ENCODE measurements around the gene DUSP16. TPM values are rescaled to one million over a fixed set of nuclear protein-coding genes. Genes with fewer than 3 reads are reported as not detected.

Gene DUSP16
- total and polyA plus RNA-seq, 2 experiments from 2014 or later = 11.7 to 59.4 TPM

DNA sequence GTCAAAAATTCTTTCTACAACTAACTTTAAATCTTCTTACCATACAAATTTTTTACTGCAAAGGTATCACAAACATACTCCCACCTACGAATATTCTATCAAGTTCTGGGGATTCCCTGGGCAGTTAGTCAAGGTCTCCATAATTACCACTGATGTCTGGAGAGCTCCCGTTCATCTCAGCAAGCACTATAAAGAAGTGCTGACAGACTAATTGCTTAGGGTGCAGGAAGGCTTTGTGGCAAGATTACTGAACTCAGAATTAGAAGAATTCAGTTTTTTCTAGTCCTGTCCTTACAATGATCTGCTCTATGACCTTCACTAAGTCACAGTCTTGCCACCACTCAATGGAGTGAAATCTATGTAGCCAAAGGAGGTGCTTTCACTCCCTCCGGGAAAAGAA lies 61.5 kb downstream of the DUSP16 start:
- no peak overlapping the region for H3K4me2 ChIP-seq
- H3K79me2 ChIP-seq (replicated peaks; ENCODE audit: insufficient read depth) = peaks cover 78% of the 10 kb centered on the region
- DNase-seq (ENCODE audit: low spot score) = no peak

More for the DNA sequence above, 61.5 kb downstream of the DUSP16 start:
- peaks cover 43% of the 10 kb centered on the region for H3K4me1 ChIP-seq (ENCODE audit: insufficient read depth)
- no peaks in the 10 kb centered on the region for H3K9me2 ChIP-seq (ENCODE audit: insufficient read depth)
- peaks cover 14% of the 10 kb centered on the region; the same call in 1 of the 2 replicates for H4K20me1 ChIP-seq (replicated peaks; ENCODE audit: insufficient read depth)
- H3F3A ChIP-seq (replicated peaks; ENCODE audit: low read depth) = no peaks in the 10 kb centered on the region
- H3K36me3 ChIP-seq (ENCODE audit: insufficient read depth) = peaks cover 2% of the 10 kb centered on the region; the same call in 1 of the 2 replicates
- Mint-ChIP-seq H3K36me3 (ENCODE audit: low read depth) (peaks cover 13% of the 10 kb centered on the region; the same call in 2 of the 3 replicates), H3K27me3 (ENCODE audit: insufficient read depth, low read depth, poor library complexity) (peaks cover 3% of the 10 kb centered on the region), H3K4me1 (peaks cover 46% of the 10 kb centered on the region), H3K4me3 (no peak overlapping the region), H3K9me3 (no peaks in the 10 kb centered on the region), H3K27ac (peak overlapping the region; percentile 24; the same call in 1 of the 2 replicates)
- H2AFZ ChIP-seq = no peak overlapping the region
- no peak overlapping the region for H3K4me3 ChIP-seq
- ATAC-seq = no peak
- H3K27ac ChIP-seq (ENCODE audit: low read depth) = no peak overlapping the region
- TF ChIP-seq, protein P1, sequence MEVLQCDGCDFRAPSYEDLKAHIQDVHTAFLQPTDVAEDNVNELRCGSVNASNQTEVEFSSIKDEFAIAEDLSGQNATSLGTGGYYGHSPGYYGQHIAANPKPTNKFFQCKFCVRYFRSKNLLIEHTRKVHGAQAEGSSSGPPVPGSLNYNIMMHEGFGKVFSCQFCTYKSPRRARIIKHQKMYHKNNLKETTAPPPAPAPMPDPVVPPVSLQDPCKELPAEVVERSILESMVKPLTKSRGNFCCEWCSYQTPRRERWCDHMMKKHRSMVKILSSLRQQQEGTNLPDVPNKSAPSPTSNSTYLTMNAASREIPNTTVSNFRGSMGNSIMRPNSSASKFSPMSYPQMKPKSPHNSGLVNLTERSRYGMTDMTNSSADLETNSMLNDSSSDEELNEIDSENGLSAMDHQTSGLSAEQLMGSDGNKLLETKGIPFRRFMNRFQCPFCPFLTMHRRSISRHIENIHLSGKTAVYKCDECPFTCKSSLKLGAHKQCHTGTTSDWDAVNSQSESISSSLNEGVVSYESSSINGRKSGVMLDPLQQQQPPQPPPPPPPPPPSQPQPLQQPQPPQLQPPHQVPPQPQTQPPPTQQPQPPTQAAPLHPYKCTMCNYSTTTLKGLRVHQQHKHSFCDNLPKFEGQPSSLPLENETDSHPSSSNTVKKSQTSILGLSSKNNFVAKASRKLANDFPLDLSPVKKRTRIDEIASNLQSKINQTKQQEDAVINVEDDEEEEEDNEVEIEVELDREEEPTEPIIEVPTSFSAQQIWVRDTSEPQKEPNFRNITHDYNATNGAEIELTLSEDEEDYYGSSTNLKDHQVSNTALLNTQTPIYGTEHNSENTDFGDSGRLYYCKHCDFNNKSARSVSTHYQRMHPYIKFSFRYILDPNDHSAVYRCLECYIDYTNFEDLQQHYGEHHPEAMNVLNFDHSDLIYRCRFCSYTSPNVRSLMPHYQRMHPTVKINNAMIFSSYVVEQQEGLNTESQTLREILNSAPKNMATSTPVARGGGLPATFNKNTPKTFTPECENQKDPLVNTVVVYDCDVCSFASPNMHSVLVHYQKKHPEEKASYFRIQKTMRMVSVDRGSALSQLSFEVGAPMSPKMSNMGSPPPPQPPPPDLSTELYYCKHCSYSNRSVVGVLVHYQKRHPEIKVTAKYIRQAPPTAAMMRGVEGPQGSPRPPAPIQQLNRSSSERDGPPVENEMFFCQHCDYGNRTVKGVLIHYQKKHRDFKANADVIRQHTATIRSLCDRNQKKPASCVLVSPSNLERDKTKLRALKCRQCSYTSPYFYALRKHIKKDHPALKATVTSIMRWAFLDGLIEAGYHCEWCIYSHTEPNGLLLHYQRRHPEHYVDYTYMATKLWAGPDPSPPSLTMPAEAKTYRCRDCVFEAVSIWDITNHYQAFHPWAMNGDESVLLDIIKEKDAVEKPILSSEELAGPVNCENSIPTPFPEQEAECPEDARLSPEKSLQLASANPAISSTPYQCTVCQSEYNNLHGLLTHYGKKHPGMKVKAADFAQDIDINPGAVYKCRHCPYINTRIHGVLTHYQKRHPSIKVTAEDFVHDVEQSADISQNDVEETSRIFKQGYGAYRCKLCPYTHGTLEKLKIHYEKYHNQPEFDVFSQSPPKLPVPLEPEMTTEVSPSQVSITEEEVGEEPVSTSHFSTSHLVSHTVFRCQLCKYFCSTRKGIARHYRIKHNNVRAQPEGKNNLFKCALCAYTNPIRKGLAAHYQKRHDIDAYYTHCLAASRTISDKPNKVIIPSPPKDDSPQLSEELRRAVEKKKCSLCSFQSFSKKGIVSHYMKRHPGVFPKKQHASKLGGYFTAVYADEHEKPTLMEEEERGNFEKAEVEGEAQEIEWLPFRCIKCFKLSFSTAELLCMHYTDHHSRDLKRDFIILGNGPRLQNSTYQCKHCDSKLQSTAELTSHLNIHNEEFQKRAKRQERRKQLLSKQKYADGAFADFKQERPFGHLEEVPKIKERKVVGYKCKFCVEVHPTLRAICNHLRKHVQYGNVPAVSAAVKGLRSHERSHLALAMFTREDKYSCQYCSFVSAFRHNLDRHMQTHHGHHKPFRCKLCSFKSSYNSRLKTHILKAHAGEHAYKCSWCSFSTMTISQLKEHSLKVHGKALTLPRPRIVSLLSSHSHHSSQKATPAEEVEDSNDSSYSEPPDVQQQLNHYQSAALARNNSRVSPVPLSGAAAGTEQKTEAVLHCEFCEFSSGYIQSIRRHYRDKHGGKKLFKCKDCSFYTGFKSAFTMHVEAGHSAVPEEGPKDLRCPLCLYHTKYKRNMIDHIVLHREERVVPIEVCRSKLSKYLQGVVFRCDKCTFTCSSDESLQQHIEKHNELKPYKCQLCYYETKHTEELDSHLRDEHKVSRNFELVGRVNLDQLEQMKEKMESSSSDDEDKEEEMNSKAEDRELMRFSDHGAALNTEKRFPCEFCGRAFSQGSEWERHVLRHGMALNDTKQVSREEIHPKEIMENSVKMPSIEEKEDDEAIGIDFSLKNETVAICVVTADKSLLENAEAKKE (CRISPR knock-in tag; IDR thresholded peaks at IDR 0.05) = no peak
- TF ChIP-seq ZNF331 (CRISPR knock-in tag; IDR thresholded peaks at IDR 0.05; ENCODE audit: low read depth) (no peak), EZH2 (IDR thresholded peaks at IDR 0.05; ENCODE audit: low read depth, unreplicated experiment) (no peak), STAT1 (IDR thresholded peaks at IDR 0.05; ENCODE audit: unreplicated experiment) (no peak), ZNF114 (CRISPR knock-in tag; IDR thresholded peaks at IDR 0.05) (no peak)
- TF ChIP-seq, protein P2, sequence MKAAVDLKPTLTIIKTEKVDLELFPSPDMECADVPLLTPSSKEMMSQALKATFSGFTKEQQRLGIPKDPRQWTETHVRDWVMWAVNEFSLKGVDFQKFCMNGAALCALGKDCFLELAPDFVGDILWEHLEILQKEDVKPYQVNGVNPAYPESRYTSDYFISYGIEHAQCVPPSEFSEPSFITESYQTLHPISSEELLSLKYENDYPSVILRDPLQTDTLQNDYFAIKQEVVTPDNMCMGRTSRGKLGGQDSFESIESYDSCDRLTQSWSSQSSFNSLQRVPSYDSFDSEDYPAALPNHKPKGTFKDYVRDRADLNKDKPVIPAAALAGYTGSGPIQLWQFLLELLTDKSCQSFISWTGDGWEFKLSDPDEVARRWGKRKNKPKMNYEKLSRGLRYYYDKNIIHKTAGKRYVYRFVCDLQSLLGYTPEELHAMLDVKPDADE (IDR thresholded peaks at IDR 0.05) = no peak
- TF ChIP-seq, protein P3, sequence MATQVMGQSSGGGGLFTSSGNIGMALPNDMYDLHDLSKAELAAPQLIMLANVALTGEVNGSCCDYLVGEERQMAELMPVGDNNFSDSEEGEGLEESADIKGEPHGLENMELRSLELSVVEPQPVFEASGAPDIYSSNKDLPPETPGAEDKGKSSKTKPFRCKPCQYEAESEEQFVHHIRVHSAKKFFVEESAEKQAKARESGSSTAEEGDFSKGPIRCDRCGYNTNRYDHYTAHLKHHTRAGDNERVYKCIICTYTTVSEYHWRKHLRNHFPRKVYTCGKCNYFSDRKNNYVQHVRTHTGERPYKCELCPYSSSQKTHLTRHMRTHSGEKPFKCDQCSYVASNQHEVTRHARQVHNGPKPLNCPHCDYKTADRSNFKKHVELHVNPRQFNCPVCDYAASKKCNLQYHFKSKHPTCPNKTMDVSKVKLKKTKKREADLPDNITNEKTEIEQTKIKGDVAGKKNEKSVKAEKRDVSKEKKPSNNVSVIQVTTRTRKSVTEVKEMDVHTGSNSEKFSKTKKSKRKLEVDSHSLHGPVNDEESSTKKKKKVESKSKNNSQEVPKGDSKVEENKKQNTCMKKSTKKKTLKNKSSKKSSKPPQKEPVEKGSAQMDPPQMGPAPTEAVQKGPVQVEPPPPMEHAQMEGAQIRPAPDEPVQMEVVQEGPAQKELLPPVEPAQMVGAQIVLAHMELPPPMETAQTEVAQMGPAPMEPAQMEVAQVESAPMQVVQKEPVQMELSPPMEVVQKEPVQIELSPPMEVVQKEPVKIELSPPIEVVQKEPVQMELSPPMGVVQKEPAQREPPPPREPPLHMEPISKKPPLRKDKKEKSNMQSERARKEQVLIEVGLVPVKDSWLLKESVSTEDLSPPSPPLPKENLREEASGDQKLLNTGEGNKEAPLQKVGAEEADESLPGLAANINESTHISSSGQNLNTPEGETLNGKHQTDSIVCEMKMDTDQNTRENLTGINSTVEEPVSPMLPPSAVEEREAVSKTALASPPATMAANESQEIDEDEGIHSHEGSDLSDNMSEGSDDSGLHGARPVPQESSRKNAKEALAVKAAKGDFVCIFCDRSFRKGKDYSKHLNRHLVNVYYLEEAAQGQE (IDR thresholded peaks at IDR 0.05; ENCODE audit: unreplicated experiment) = no peak
- H3K27me3 ChIP-seq (ENCODE audit: insufficient read depth) = no peaks in the 10 kb centered on the region

Measured in GM23338 (cell line).